ENCODE measurements around the gene PHC2.

PHC2 gene

GRCh38 chr1:33377756-33378155, 53.1 kb downstream of the PHC2 start:
- no peaks in the 10 kb centered on the region for H3K9me3 ChIP-seq (ENCODE audit: insufficient read depth, low read depth, low read length)
- no peak overlapping the region for H2AFZ ChIP-seq (ENCODE audit: low read length)
- no peaks in the 10 kb centered on the region for H3K27me3 ChIP-seq (ENCODE audit: insufficient read depth, low read length, poor library complexity, severe bottlenecking)
- H3K4me2 ChIP-seq (ENCODE audit: low read depth, low read length, poor library complexity, severe bottlenecking): no peak overlapping the region
- no peak for TF ChIP-seq CTCF (conservative IDR thresholded peaks at IDR 0.05; ENCODE audit: low read length)
- no peaks in the 10 kb centered on the region for H3F3A ChIP-seq (ENCODE audit: low read depth)
- no peak overlapping the region for H3K4me3 ChIP-seq (ENCODE audit: low read length, poor library complexity, severe bottlenecking)
- H3K79me2 ChIP-seq (ENCODE audit: insufficient read depth, low read length): no peaks in the 10 kb centered on the region
- peaks cover 14% of the 10 kb centered on the region for H3K4me1 ChIP-seq (ENCODE audit: insufficient read depth, low read length, poor library complexity, severe bottlenecking)
- no peaks in the 10 kb centered on the region for H3K9me2 ChIP-seq (replicated peaks; ENCODE audit: low read depth, low read length)
- no peaks in the 10 kb centered on the region for H3K36me3 ChIP-seq (ENCODE audit: insufficient read depth, low read length)
- H4K20me1 ChIP-seq (ENCODE audit: insufficient read depth, low read length, poor library complexity, severe bottlenecking): no peaks in the 10 kb centered on the region
- H3K9ac ChIP-seq (ENCODE audit: low read depth, low read length, poor library complexity, severe bottlenecking): no peak overlapping the region

- Histone ChIP-seq H3K9me3 (ENCODE audit: insufficient read depth, low read depth, low read length) (no peaks in the 10 kb centered on the region), H3F3A (ENCODE audit: low read depth) (no peaks in the 10 kb centered on the region), H3K4me3 (ENCODE audit: low read length, poor library complexity, severe bottlenecking) (no peak overlapping the region), H3K27me3 (ENCODE audit: insufficient read depth, low read length, poor library complexity, severe bottlenecking) (no peaks in the 10 kb centered on the region), H4K20me1 (ENCODE audit: insufficient read depth, low read length, poor library complexity, severe bottlenecking) (no peaks in the 10 kb centered on the region), H3K4me1 (ENCODE audit: insufficient read depth, low read length, poor library complexity, severe bottlenecking) (peaks cover 14% of the 10 kb centered on the region), H3K9me2 (replicated peaks; ENCODE audit: low read depth, low read length) (no peaks in the 10 kb centered on the region), H3K9ac (ENCODE audit: low read depth, low read length, poor library complexity, severe bottlenecking) (no peak overlapping the region), H3K4me2 (ENCODE audit: low read depth, low read length, poor library complexity, severe bottlenecking) (no peak overlapping the region), H3K79me2 (ENCODE audit: insufficient read depth, low read length) (no peaks in the 10 kb centered on the region), H2AFZ (ENCODE audit: low read length) (no peak overlapping the region), H3K36me3 (ENCODE audit: insufficient read depth, low read length) (no peaks in the 10 kb centered on the region)
- TF ChIP-seq CTCF (conservative IDR thresholded peaks at IDR 0.05; ENCODE audit: low read length): no peak
- TF ChIP-seq EZH2phosphoT487 (IDR thresholded peaks at IDR 0.05; ENCODE audit: borderline replicate concordance): no peak
These were observed 53.9 kb downstream of the PHC2 start for GRCh38 chr1:33377013-33377412.

GRCh38 chr1:33375316-33375715, 55.6 kb downstream of the PHC2 start:
- H3F3A ChIP-seq (ENCODE audit: low read depth): no peaks in the 10 kb centered on the region

More at GRCh38 chr1:33375316-33375715, 55.6 kb downstream of the PHC2 start:
- no peak overlapping the region for H3K4me3 ChIP-seq (ENCODE audit: low read length, poor library complexity, severe bottlenecking)
- TF ChIP-seq CTCF (conservative IDR thresholded peaks at IDR 0.05; ENCODE audit: low read length): no peak
- no peak for TF ChIP-seq EZH2phosphoT487 (IDR thresholded peaks at IDR 0.05; ENCODE audit: borderline replicate concordance)
- no peaks in the 10 kb centered on the region for H4K20me1 ChIP-seq (ENCODE audit: insufficient read depth, low read length, poor library complexity, severe bottlenecking)
- no peaks in the 10 kb centered on the region for H3K79me2 ChIP-seq (ENCODE audit: insufficient read depth, low read length)
- H3K36me3 ChIP-seq (ENCODE audit: insufficient read depth, low read length): no peaks in the 10 kb centered on the region
- H3K9me3 ChIP-seq (ENCODE audit: insufficient read depth, low read depth, low read length): no peaks in the 10 kb centered on the region
- no peak overlapping the region for H2AFZ ChIP-seq (ENCODE audit: low read length)
- peaks cover 4% of the 10 kb centered on the region for H3K4me1 ChIP-seq (ENCODE audit: insufficient read depth, low read length, poor library complexity, severe bottlenecking)
- H3K9me2 ChIP-seq (replicated peaks; ENCODE audit: low read depth, low read length): no peaks in the 10 kb centered on the region
- no peak overlapping the region for H3K4me2 ChIP-seq (ENCODE audit: low read depth, low read length, poor library complexity, severe bottlenecking)
- H3K27me3 ChIP-seq (ENCODE audit: insufficient read depth, low read length, poor library complexity, severe bottlenecking): no peaks in the 10 kb centered on the region
- H3K9ac ChIP-seq (ENCODE audit: low read depth, low read length, poor library complexity, severe bottlenecking): no peak overlapping the region
